ENCODE measurements around the gene PRICKLE1.

DNA sequence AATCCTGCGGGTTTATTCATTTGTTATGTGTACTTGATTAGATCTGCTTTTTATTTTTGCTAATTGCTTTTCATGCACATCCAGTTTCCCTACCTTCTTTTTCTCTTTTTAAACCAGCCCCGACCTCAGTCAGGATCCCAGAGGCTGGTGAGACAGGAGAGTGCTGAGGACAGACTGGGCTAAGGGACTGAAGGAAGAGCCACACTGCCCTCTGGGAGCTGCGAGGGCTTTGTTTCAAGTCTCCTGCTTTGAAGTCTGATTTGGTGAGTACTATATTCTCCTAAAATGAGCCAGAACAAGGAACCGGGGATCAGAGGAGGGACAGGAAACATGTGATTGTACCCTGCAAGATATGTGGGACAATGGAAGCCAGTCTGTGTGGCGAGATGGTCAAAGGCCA is 23.9 kb downstream of the PRICKLE1 start:
- no peak for TF ChIP-seq POLR2A (IDR thresholded peaks at IDR 0.05)
- TF ChIP-seq, protein P1, sequence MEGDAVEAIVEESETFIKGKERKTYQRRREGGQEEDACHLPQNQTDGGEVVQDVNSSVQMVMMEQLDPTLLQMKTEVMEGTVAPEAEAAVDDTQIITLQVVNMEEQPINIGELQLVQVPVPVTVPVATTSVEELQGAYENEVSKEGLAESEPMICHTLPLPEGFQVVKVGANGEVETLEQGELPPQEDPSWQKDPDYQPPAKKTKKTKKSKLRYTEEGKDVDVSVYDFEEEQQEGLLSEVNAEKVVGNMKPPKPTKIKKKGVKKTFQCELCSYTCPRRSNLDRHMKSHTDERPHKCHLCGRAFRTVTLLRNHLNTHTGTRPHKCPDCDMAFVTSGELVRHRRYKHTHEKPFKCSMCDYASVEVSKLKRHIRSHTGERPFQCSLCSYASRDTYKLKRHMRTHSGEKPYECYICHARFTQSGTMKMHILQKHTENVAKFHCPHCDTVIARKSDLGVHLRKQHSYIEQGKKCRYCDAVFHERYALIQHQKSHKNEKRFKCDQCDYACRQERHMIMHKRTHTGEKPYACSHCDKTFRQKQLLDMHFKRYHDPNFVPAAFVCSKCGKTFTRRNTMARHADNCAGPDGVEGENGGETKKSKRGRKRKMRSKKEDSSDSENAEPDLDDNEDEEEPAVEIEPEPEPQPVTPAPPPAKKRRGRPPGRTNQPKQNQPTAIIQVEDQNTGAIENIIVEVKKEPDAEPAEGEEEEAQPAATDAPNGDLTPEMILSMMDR (IDR thresholded peaks at IDR 0.05): no peak
